SK-N-SH treated with all-trans-retinoic acid at 6 μM for 48 hours (cell line): ENCODE data around the gene MRPL12.

Source experiments
- ATAC-seq: fragments of 200-7000 bp; cut with Tn5 transposase; 3 replicates; pipeline ENCODE4 v1.9.1; 2020; ENCODE audit warnings: mild to moderate bottlenecking, moderate library complexity
- ARNTL ChIP-seq: fragments of 450-650 bp; formaldehyde crosslinking; IDR thresholded peaks from 2 replicates; pipeline ENCODE4 v1.5.0; 2020; ENCODE audit warnings: low read depth, mild to moderate bottlenecking, moderate library complexity, borderline replicate concordance
- BACH2 ChIP-seq: fragments of 250-450 bp; sonication (Bioruptor Pico); IDR thresholded peaks from 2 replicates; pipeline ENCODE4 v1.9.0; 2021; ENCODE audit warnings: mild to moderate bottlenecking, borderline replicate concordance
- CSDC2 ChIP-seq: fragments of 250-450 bp; sonication (Bioruptor Pico); IDR thresholded peaks from 2 replicates; pipeline ENCODE4 v1.5.0; 2020; ENCODE audit warnings: mild to moderate bottlenecking, moderate library complexity
- ESRRG ChIP-seq: fragments of 250-450 bp; sonication (Bioruptor Pico); IDR thresholded peaks from 2 replicates; pipeline ENCODE4 v1.6.1; 2021; ENCODE audit warnings: mild to moderate bottlenecking
- GLIS3 ChIP-seq: fragments of 250-450 bp; sonication (Bioruptor Pico); IDR thresholded peaks from 2 replicates; pipeline ENCODE4 v1.5.0; 2020; ENCODE audit warnings: mild to moderate bottlenecking, moderate library complexity
- ISL1 ChIP-seq: fragments of 250-450 bp; sonication (Bioruptor Pico); IDR thresholded peaks from 2 replicates; pipeline ENCODE4 v2.1.2; 2022; ENCODE audit warnings: mild to moderate bottlenecking, moderate library complexity
- OSR1 ChIP-seq: fragments of 250-450 bp; sonication (Bioruptor Pico); IDR thresholded peaks from 2 replicates; pipeline ENCODE4 v1.8.0; 2022; ENCODE audit warnings: moderate library complexity, mild to moderate bottlenecking, inconsistent platforms
- POU6F1 ChIP-seq: fragments of 250-450 bp; sonication (Bioruptor Pico); IDR thresholded peaks from 2 replicates; pipeline ENCODE4 v1.8.0; 2021; ENCODE audit warnings: low read depth, mild to moderate bottlenecking, moderate library complexity, borderline replicate concordance
- PPARA ChIP-seq: fragments of 250-450 bp; sonication (Bioruptor Pico); IDR thresholded peaks from 2 replicates; pipeline ENCODE4 v1.5.0; 2020; ENCODE audit warnings: mild to moderate bottlenecking, borderline replicate concordance
- RARB ChIP-seq: fragments of 250-450 bp; sonication (Bioruptor Pico); IDR thresholded peaks from 2 replicates; pipeline ENCODE4 v1.8.0; 2021; ENCODE audit warnings: mild to moderate bottlenecking, moderate library complexity
- SNAI2 ChIP-seq: fragments of 250-450 bp; sonication (Bioruptor Pico); IDR thresholded peaks from 2 replicates; pipeline ENCODE4 v1.5.0; 2020; ENCODE audit warnings: mild to moderate bottlenecking, moderate library complexity
- TCF4 ChIP-seq: fragments of 250-450 bp; sonication (Bioruptor Pico); IDR thresholded peaks from 2 replicates; pipeline ENCODE4 v1.8.0; 2021; ENCODE audit warnings: mild to moderate bottlenecking, moderate library complexity, borderline replicate concordance
- TOX ChIP-seq: fragments of 250-450 bp; sonication (Bioruptor Pico); IDR thresholded peaks from 2 replicates; pipeline ENCODE4 v1.8.0; 2021; ENCODE audit warnings: mild to moderate bottlenecking, moderate library complexity, borderline replicate concordance
- ZC3H10 ChIP-seq: fragments of 250-450 bp; sonication (Bioruptor Pico); IDR thresholded peaks from 2 replicates; pipeline ENCODE4 v1.5.1; 2021; ENCODE audit warnings: mild to moderate bottlenecking, moderate library complexity
- ZFP3 ChIP-seq: fragments of 250-450 bp; sonication (Bioruptor Pico); IDR thresholded peaks from 2 replicates; pipeline ENCODE4 v1.5.0; 2020; ENCODE audit warnings: mild to moderate bottlenecking, moderate library complexity
- ZFP30 ChIP-seq: fragments of 450-650 bp; formaldehyde crosslinking; IDR thresholded peaks from 2 replicates; pipeline ENCODE4 v1.5.0; 2022; ENCODE audit warnings: mild to moderate bottlenecking, moderate library complexity
- ZNF565 ChIP-seq: fragments of 450-650 bp; formaldehyde crosslinking; conservative IDR thresholded peaks from 2 replicates; pipeline ENCODE4 v1.5.0; 2020; ENCODE audit warnings: low read depth, mild to moderate bottlenecking, moderate library complexity
- ZNF70 ChIP-seq: fragments of 450-650 bp; formaldehyde crosslinking; IDR thresholded peaks from 2 replicates; pipeline ENCODE4 v1.5.0; 2020; ENCODE audit warnings: mild to moderate bottlenecking, moderate library complexity
- ZNF8 ChIP-seq: fragments of 450-650 bp; formaldehyde crosslinking; IDR thresholded peaks from 2 replicates; pipeline ENCODE4 v1.5.0; 2020; ENCODE audit warnings: mild to moderate bottlenecking, moderate library complexity
- TF ChIP-seq, protein P1 (sequence below): fragments of 250-450 bp; sonication (Bioruptor Pico); IDR thresholded peaks from 2 replicates; pipeline ENCODE4 v1.5.1; 2020; ENCODE audit warnings: low read depth, mild to moderate bottlenecking, moderate library complexity
- TF ChIP-seq, protein P2 (sequence below): fragments of 250-450 bp; sonication (Bioruptor Pico); IDR thresholded peaks from 2 replicates; pipeline ENCODE4 v1.5.1; 2021; ENCODE audit warnings: mild to moderate bottlenecking, moderate library complexity
- TF ChIP-seq, protein P3 (sequence below): fragments of 250-450 bp; sonication (Bioruptor Pico); IDR thresholded peaks from 2 replicates; pipeline ENCODE4 v1.5.0; 2020; ENCODE audit warnings: mild to moderate bottlenecking, moderate library complexity

MRPL12 gene

DNA sequence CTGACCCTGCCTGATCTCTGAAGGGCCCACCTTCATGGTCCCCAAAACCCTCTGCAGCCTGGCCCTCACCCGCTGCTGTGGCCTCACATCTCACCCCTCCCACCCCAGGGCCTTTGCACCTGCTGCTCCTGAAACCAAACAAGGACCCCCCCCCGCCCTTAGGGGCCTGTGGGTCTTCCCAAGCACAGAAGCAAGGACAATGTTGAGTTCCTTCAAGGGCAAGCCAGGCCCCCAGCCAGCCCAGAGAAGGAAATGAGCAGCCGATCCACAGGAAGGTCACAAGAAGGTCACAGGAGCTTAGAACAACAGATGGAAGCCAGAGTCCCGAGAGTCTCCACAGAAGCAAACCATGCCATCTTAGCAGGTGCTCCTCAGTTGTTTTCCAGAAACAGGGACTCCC, 46.3 kb upstream of the MRPL12 start:
- no peak for TF ChIP-seq POU6F1 (CRISPR knock-in tag)
- no peak for TF ChIP-seq TOX (CRISPR knock-in tag)
- TF ChIP-seq BACH2 (CRISPR knock-in tag) = no peak
- no peak for TF ChIP-seq ZFP30 (CRISPR knock-in tag)
- ATAC-seq = no peak

DNA sequence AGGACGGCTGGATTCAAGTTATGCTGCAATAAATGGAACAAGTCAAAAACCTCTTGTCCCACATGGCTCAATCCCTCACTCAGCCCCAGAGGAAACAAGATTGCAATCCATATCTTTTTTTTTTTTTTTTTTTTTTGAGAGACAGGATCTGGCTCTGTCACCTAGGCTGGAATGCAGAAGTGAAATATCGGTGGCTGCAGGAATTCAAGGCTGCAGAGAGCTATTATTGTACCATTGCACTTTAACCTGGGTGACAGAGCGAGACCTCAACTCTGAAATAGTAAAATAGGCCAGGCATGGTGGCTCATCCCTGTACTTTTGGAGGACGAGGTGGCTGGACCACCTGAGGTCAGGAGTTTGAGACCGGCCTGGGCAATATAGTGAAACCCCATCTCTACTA, 44.1 kb upstream of the MRPL12 start:
- TF ChIP-seq ZNF565 (no peak), SNAI2 (no peak), TOX (CRISPR knock-in tag) (no peak), ESRRG (no peak), PPARA (CRISPR knock-in tag) (no peak), CSDC2 (CRISPR knock-in tag) (no peak), TCF4 (CRISPR knock-in tag) (no peak), RARB (no peak), OSR1 (CRISPR knock-in tag) (no peak), ISL1 (CRISPR knock-in tag) (no peak)
- TF ChIP-seq, protein P1, sequence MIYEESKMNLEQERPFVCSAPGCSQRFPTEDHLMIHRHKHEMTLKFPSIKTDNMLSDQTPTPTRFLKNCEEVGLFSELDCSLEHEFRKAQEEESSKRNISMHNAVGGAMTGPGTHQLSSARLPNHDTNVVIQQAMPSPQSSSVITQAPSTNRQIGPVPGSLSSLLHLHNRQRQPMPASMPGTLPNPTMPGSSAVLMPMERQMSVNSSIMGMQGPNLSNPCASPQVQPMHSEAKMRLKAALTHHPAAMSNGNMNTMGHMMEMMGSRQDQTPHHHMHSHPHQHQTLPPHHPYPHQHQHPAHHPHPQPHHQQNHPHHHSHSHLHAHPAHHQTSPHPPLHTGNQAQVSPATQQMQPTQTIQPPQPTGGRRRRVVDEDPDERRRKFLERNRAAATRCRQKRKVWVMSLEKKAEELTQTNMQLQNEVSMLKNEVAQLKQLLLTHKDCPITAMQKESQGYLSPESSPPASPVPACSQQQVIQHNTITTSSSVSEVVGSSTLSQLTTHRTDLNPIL = no peak
- TF ChIP-seq, protein P2, sequence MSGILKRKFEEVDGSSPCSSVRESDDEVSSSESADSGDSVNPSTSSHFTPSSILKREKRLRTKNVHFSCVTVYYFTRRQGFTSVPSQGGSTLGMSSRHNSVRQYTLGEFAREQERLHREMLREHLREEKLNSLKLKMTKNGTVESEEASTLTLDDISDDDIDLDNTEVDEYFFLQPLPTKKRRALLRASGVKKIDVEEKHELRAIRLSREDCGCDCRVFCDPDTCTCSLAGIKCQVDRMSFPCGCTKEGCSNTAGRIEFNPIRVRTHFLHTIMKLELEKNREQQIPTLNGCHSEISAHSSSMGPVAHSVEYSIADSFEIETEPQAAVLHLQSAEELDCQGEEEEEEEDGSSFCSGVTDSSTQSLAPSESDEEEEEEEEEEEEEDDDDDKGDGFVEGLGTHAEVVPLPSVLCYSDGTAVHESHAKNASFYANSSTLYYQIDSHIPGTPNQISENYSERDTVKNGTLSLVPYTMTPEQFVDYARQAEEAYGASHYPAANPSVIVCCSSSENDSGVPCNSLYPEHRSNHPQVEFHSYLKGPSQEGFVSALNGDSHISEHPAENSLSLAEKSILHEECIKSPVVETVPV (CRISPR knock-in tag) = no peak
- no peak for ATAC-seq

DNA sequence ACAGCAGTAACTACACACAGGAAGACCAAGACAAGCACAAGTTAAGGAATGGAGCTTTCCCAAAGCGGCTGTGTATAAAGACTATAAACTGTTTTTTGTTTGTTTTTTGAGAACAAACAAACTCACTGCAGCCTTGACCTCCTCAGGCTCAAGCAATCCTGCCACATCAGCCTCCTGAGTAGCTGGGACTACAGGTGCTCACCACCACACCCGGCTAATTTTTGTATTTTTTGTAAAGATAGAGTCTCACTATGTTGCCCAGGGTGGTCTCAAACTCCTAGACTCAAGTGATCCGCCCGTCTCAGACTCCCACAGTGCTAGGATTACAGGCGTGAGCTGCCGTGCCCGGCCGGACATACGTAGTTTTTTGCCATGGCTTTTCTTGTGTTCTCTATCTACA, 42.7 kb upstream of the MRPL12 start:
- TF ChIP-seq ZNF565 = no peak
- no peak for TF ChIP-seq BACH2 (CRISPR knock-in tag)
- TF ChIP-seq ARNTL (CRISPR knock-in tag) = no peak
- TF ChIP-seq POU6F1 (CRISPR knock-in tag) = no peak
- TF ChIP-seq RARB = no peak
- no peak for TF ChIP-seq ZFP3 (CRISPR knock-in tag)
- TF ChIP-seq TCF4 (CRISPR knock-in tag) = no peak
- no peak for TF ChIP-seq PPARA (CRISPR knock-in tag)
- no peak for ATAC-seq

- ATAC-seq = no peak
- no peak for TF ChIP-seq TOX (CRISPR knock-in tag)
Observed at GRCh38 chr17:81662002-81662401, 41.2 kb upstream of the MRPL12 start.

DNA sequence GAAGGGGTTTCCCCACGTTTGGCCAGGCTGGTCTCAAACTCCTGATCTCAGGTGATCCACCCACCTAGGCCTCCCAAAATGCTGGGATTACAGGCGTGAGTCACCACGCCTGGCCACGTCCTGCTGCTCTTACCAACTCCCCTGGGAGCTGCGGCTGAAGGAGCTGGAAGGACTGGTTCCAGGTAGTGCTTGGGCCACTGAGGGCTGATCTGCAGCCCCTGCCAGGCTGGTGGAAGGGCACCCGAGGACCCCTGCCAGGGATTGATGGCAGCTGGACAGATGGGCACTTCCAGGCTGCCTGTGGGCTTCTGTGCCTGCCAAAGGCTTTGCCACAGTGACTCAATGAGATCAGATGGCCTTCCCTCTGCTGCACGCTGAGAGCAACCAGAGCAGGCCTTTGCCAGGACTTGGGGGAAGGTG, 39.1 kb upstream of the MRPL12 start:
- no peak for ATAC-seq
- no peak for TF ChIP-seq ZC3H10 (CRISPR knock-in tag)
- no peak for TF ChIP-seq SNAI2
- no peak for TF ChIP-seq ZNF70 (CRISPR knock-in tag)
- TF ChIP-seq ESRRG = no peak
- no peak for TF ChIP-seq ZNF8 (CRISPR knock-in tag)
- TF ChIP-seq ARNTL (CRISPR knock-in tag) = no peak
- no peak for TF ChIP-seq ISL1 (CRISPR knock-in tag)
- TF ChIP-seq ZFP30 (CRISPR knock-in tag) = no peak
- TF ChIP-seq, protein P1 = no peak
- no peak for TF ChIP-seq ZNF565
- TF ChIP-seq GLIS3 (CRISPR knock-in tag) = no peak
- TF ChIP-seq, protein P2 (CRISPR knock-in tag) = no peak
- no peak for TF ChIP-seq OSR1 (CRISPR knock-in tag)
- no peak for TF ChIP-seq BACH2 (CRISPR knock-in tag)
- TF ChIP-seq RARB = no peak
- no peak for TF ChIP-seq PPARA (CRISPR knock-in tag)
- TF ChIP-seq TOX (CRISPR knock-in tag) = no peak
- TF ChIP-seq, protein P3, sequence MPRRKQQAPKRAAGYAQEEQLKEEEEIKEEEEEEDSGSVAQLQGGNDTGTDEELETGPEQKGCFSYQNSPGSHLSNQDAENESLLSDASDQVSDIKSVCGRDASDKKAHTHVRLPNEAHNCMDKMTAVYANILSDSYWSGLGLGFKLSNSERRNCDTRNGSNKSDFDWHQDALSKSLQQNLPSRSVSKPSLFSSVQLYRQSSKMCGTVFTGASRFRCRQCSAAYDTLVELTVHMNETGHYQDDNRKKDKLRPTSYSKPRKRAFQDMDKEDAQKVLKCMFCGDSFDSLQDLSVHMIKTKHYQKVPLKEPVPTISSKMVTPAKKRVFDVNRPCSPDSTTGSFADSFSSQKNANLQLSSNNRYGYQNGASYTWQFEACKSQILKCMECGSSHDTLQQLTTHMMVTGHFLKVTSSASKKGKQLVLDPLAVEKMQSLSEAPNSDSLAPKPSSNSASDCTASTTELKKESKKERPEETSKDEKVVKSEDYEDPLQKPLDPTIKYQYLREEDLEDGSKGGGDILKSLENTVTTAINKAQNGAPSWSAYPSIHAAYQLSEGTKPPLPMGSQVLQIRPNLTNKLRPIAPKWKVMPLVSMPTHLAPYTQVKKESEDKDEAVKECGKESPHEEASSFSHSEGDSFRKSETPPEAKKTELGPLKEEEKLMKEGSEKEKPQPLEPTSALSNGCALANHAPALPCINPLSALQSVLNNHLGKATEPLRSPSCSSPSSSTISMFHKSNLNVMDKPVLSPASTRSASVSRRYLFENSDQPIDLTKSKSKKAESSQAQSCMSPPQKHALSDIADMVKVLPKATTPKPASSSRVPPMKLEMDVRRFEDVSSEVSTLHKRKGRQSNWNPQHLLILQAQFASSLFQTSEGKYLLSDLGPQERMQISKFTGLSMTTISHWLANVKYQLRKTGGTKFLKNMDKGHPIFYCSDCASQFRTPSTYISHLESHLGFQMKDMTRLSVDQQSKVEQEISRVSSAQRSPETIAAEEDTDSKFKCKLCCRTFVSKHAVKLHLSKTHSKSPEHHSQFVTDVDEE = no peak
